ENCODE data around the gene TEX2.
"Not testable (repeated sequence)": the region's sequence is repeated elsewhere in the genome, so short reads cannot be mapped to it uniquely, and the experiment has no call there.

The TEX2 gene

DNA sequence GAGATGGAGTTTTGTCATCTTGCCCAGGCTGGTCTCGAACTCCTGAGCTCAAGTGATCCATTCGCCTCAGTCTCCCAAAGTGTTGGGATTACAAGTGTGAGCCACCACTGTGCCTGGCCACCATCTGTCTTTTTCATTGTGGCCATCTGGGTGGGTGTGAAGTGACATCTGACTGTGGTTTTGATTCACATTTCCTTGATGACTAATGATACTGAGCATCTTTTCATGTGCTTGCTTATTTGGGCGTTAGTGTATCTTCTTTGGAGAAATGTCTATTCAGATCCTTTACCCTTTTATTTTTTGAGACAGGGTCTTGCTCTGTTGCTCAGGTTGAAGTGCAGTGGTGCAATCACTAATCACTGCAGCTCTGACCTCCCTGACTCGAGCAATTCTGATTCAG is 79.2 kb downstream of the TEX2 start:
- H3K9ac ChIP-seq (ENCODE audit: low read length), result no peak overlapping the region
- no peak overlapping the region for H3K27ac ChIP-seq (ENCODE audit: low read length)
- H4K20me1 ChIP-seq (ENCODE audit: insufficient read depth, low read length), result no peaks in the 10 kb centered on the region; the same call in 1 of the 2 replicates
- no peak overlapping the region for H3K4me3 ChIP-seq (ENCODE audit: low read length)
- H2AFZ ChIP-seq (ENCODE audit: low read depth, low read length), result no peak overlapping the region
- no peaks in the 10 kb centered on the region for H3K9me3 ChIP-seq (ENCODE audit: insufficient read depth, low read length)
- no peaks in the 10 kb centered on the region for H3K4me1 ChIP-seq (ENCODE audit: low read length)
- H3K4me2 ChIP-seq (ENCODE audit: low read length), result no peak overlapping the region
- no peaks in the 10 kb centered on the region for H3K36me3 ChIP-seq (replicated peaks; ENCODE audit: low read depth, low read length)
- no peaks in the 10 kb centered on the region for H3K27me3 ChIP-seq (ENCODE audit: low read depth, low read length)
- H3K79me2 ChIP-seq (ENCODE audit: low read length), result no peaks in the 10 kb centered on the region
- TF ChIP-seq CTCF (IDR thresholded peaks at IDR 0.05; ENCODE audit: low read depth, low read length), result no peak
- TF ChIP-seq EZH2phosphoT487 (IDR thresholded peaks at IDR 0.05; ENCODE audit: low read depth), result no peak

GRCh38 chr17:64182325-64183012 is 80.6 kb downstream of the TEX2 start:
- TF ChIP-seq CTCF (IDR thresholded peaks at IDR 0.05; ENCODE audit: low read depth, low read length), result no peak
- TF ChIP-seq EZH2phosphoT487 (IDR thresholded peaks at IDR 0.05; ENCODE audit: low read depth), result no peak
- Histone ChIP-seq H3K9ac (ENCODE audit: low read length) (no peak overlapping the region), H3K4me1 (ENCODE audit: low read length) (no peaks in the 10 kb centered on the region), H2AFZ (ENCODE audit: low read depth, low read length) (no peak overlapping the region), H3K27ac (ENCODE audit: low read length) (no peak overlapping the region), H3K9me3 (ENCODE audit: insufficient read depth, low read length) (no peaks in the 10 kb centered on the region), H4K20me1 (ENCODE audit: insufficient read depth, low read length) (no peaks in the 10 kb centered on the region; the same call in 1 of the 2 replicates), H3K4me3 (ENCODE audit: low read length) (no peak overlapping the region), H3K27me3 (ENCODE audit: low read depth, low read length) (no peaks in the 10 kb centered on the region), H3K36me3 (replicated peaks; ENCODE audit: low read depth, low read length) (no peaks in the 10 kb centered on the region), H3K4me2 (ENCODE audit: low read length) (no peak overlapping the region), H3K79me2 (ENCODE audit: low read length) (no peaks in the 10 kb centered on the region)

GRCh38 chr17:64180089-64181073 is 82.7 kb downstream of the TEX2 start:
- Histone ChIP-seq H2AFZ (ENCODE audit: low read depth, low read length) (no peak overlapping the region), H3K27me3 (ENCODE audit: low read depth, low read length) (no peaks in the 10 kb centered on the region), H3K9me3 (ENCODE audit: insufficient read depth, low read length) (no peaks in the 10 kb centered on the region), H3K27ac (ENCODE audit: low read length) (no peak overlapping the region), H3K4me3 (ENCODE audit: low read length) (no peak overlapping the region), H4K20me1 (ENCODE audit: insufficient read depth, low read length) (no peaks in the 10 kb centered on the region), H3K79me2 (ENCODE audit: low read length) (no peaks in the 10 kb centered on the region), H3K4me1 (ENCODE audit: low read length) (no peaks in the 10 kb centered on the region), H3K4me2 (ENCODE audit: low read length) (no peak overlapping the region), H3K36me3 (replicated peaks; ENCODE audit: low read depth, low read length) (no peaks in the 10 kb centered on the region), H3K9ac (ENCODE audit: low read length) (no peak overlapping the region)
- TF ChIP-seq EZH2phosphoT487 (IDR thresholded peaks at IDR 0.05; ENCODE audit: low read depth) (no peak), CTCF (IDR thresholded peaks at IDR 0.05; ENCODE audit: low read depth, low read length) (no peak)

GRCh38 chr17:64179024-64179423 is 84.0 kb downstream of the TEX2 start:
- H4K20me1 ChIP-seq (ENCODE audit: insufficient read depth, low read length); H3K9me3 ChIP-seq (ENCODE audit: insufficient read depth, low read length); H3K27ac ChIP-seq (ENCODE audit: low read length); H3K9ac ChIP-seq (ENCODE audit: low read length); H3K4me2 ChIP-seq (ENCODE audit: low read length); H3K79me2 ChIP-seq (ENCODE audit: low read length); H3K4me1 ChIP-seq (ENCODE audit: low read length); H3K36me3 ChIP-seq (replicated peaks; ENCODE audit: low read depth, low read length); H2AFZ ChIP-seq (ENCODE audit: low read depth, low read length); H3K4me3 ChIP-seq (ENCODE audit: low read length); H3K27me3 ChIP-seq (ENCODE audit: low read depth, low read length): not testable (repeated sequence)

Measured in OCI-LY3 (cell line).